Kidney epithelial cell (primary cell): ENCODE data around the gene P2RX1. TPM values are rescaled to one million over a fixed set of nuclear protein-coding genes. Genes with fewer than 3 reads are reported as not detected.

Experiments used
- DNase-seq: peaks from one replicate; pipeline ENCODE4 v3.0.0-alpha.2; 2010; ENCODE audit warnings: low read depth
- H3K27me3 ChIP-seq: 2 replicates; pipeline ENCODE4 v1.6.0; 2011; ENCODE audit warnings: low read length; ENCODE audit not compliant: control insufficient read depth, insufficient read depth
- H3K36me3 ChIP-seq: 2 replicates; pipeline ENCODE4 v1.5.1; 2011; ENCODE audit warnings: low read length; ENCODE audit not compliant: control insufficient read depth, insufficient read depth
- H3K4me3 ChIP-seq: 2 replicates; pipeline ENCODE4 v1.5.1; 2011; ENCODE audit warnings: low read depth, mild to moderate bottlenecking, control low read depth, low read length
- total RNA-seq: library from RNA; depleted of rRNA; stranded (reverse); fragments of >200 nt; gene quantifications from 2 replicates; pipeline ENCODE4 v1.2.3, GENCODE V29; 2015
- TF ChIP-seq, protein P1 (sequence below): IDR thresholded peaks from 2 replicates; pipeline ENCODE4 v1.5.1; 2011; ENCODE audit warnings: mild to moderate bottlenecking, moderate library complexity, low read length, control low read depth, inconsistent platforms; ENCODE audit not compliant: insufficient read depth, poor library complexity, severe bottlenecking

P2RX1 gene
- total RNA-seq, 1 donor from 2014 or later = not detected

DNA sequence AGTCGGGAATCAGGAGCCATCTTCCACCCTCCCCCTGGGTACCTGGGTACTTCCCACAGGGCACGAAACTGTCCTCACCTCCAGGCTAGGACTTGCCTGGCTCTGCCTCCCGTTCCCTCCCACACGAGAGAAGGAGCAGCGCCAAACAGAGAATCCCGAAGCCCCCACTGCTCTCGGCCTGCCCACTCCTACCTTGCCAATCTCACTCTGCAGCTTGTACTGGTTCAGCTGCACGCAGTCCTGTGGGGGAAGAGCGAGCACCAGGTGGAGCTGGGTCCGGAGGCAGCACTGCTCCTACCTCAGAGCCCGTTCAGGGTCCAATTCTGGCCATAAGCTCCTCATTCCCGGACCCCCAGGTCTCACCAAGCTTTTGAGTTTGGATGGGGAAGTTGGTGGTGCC lies 32.1 kb downstream of the P2RX1 start:
- no peaks in the 10 kb centered on the region for H3K27me3 ChIP-seq
- TF ChIP-seq, protein P1, sequence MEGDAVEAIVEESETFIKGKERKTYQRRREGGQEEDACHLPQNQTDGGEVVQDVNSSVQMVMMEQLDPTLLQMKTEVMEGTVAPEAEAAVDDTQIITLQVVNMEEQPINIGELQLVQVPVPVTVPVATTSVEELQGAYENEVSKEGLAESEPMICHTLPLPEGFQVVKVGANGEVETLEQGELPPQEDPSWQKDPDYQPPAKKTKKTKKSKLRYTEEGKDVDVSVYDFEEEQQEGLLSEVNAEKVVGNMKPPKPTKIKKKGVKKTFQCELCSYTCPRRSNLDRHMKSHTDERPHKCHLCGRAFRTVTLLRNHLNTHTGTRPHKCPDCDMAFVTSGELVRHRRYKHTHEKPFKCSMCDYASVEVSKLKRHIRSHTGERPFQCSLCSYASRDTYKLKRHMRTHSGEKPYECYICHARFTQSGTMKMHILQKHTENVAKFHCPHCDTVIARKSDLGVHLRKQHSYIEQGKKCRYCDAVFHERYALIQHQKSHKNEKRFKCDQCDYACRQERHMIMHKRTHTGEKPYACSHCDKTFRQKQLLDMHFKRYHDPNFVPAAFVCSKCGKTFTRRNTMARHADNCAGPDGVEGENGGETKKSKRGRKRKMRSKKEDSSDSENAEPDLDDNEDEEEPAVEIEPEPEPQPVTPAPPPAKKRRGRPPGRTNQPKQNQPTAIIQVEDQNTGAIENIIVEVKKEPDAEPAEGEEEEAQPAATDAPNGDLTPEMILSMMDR = no peak
- H3K36me3 ChIP-seq = no peaks in the 10 kb centered on the region
- H3K4me3 ChIP-seq = no peak overlapping the region
- no peak for DNase-seq

GRCh38 chr17:3882276-3882675 lies 34.0 kb downstream of the P2RX1 start:
- Histone ChIP-seq H3K4me3 (no peak overlapping the region), H3K36me3 (no peaks in the 10 kb centered on the region), H3K27me3 (no peaks in the 10 kb centered on the region)
- TF ChIP-seq, protein P1 = no peak
- no peak for DNase-seq

DNA sequence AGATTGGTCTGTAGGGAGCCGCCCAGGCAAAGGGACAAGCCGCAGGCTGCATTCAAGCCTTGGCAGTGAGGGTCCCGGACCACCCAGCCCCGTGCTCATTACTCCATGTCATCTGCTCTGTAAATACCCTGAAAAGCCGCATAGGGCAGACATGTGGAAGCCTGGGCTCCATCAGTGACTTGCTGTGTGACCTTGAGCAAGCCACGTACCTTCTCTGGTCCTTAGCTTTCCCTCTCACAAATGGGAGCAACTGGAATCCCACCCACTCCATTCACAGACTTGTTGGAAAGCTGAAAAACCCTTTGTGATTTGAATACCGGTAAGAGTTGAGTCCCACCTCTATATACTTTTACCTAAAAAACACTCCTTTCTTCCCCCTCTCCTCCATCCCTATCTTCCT lies 35.3 kb downstream of the P2RX1 start:
- Histone ChIP-seq H3K27me3 (no peaks in the 10 kb centered on the region), H3K4me3 (no peak overlapping the region), H3K36me3 (no peaks in the 10 kb centered on the region)
- DNase-seq = no peak
- TF ChIP-seq, protein P1 = no peak

DNA sequence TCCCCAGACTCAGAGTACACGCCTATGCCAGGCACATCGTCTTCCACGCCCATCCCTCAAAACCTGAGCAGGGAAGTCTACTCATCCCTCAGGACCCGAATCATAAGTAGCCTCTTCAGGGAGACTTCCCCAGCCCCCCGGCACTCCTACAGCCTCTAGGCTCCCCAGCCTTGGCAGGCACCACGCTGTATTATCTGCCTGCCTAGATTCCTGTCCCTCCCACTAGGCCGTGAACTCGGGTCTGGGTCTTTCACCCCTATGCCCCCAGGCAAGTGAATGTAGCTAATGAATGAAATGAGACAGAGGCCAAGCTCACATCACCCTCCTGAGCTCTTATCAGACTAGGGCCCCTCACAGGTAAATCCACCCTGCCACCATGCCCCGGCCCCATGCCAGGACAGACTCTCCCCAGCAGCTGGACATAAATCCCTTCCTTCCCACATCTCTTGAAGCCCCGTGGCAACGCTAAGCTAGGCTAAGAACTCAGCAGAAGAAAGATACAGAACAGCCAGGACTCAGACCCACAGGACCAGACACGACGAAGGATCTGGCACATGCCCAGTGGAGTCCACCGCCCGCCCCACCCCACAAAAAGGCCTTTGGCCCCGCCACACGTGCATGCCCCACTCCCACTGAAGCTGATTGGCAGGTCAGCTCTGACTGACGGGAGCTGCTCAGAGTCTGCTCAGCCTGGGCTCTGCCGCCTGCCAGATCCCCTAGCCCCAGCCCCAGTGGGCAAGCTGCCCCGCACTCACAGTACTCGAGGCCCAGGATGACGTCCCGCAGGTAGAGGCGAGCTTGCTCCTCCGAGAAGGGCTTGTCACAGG lies 36.5 kb downstream of the P2RX1 start:
- H3K4me3 ChIP-seq = no peak overlapping the region
- no peak for DNase-seq
- no peaks in the 10 kb centered on the region for H3K27me3 ChIP-seq
- H3K36me3 ChIP-seq = no peaks in the 10 kb centered on the region
- TF ChIP-seq, protein P1 = no peak

DNA sequence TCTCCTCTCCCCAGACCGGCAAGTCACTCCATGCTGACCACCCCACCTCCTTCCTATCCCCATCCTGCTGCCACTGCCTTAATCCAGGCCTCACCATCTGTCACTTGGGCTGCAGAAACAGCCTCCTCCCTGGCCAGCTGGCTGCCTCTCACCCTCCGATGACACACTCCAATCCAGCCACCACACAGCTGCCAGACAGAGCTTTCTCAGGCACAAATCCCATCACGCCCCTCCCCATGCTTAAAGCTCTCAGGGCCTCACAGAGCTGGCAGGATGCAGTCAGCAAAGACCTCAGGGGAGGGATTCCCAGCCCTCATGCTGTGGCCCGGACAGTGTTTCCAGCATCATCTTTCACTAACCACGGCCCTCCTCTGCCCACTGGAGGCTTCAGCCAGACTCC lies 37.1 kb downstream of the P2RX1 start:
- no peak for DNase-seq
- TF ChIP-seq, protein P1 = no peak

DNA sequence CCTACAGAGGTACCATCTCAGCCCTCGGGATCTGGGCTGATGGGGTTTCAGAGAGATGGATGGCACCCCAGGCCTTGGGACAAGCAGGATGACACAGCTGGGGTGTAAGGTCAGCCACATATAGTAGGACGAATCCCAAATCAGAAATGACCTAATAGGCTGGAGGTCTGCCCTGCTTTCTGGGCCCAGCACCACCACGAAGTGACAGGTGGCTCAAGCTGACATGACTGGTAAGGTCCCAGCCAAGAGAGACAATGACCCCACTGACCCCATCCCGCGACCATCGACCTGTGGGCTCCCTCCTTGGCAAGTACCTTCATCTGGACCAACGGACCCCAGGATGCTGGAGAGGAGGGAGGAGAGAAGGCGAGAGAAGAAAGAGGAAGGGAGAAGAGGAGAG lies 39.0 kb downstream of the P2RX1 start:
- Histone ChIP-seq H3K27me3 (no peaks in the 10 kb centered on the region), H3K36me3 (no peaks in the 10 kb centered on the region), H3K4me3 (no peak overlapping the region)
- DNase-seq = no peak
- TF ChIP-seq, protein P1 = no peak

More for the DNA sequence above, 37.1 kb downstream of the P2RX1 start:
- no peaks in the 10 kb centered on the region for H3K36me3 ChIP-seq
- no peaks in the 10 kb centered on the region for H3K27me3 ChIP-seq
- no peak overlapping the region for H3K4me3 ChIP-seq
